Measurements from ENCODE around the gene FSIP2. TPM values are rescaled to one million over a fixed set of nuclear protein-coding genes. Genes with fewer than 3 reads are reported as not detected.

Gene FSIP2
- total and polyA plus RNA-seq, 2 of the 13 experiments (the other 11 are each of a cell fraction or from before 2014, with no cell fraction given): 0.01 to 0.07 TPM

DNA sequence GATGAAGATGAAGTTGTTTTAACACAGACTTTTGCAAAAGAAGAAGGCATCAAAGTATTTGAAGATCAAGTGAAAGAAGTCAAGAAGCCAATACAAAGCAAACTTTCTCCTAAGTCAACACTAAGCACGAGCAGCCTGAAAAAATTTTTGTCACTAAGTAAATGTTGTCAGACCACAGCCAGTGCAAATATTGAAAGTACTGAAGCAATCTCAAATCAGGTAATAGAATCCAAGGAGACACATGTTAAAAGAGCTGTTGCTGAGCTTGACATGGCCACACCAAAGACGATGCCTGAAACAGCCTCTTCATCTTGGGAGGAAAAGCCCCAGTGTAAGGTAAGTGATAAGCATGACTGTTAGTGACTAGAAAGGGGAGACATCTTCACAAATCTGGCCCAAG lies 75.1 kb downstream of the FSIP2 start (continued):
- no peak for TF ChIP-seq ZFP36L1 (CRISPR knock-in tag; IDR thresholded peaks at IDR 0.05)
- TF ChIP-seq POGZ (CRISPR knock-in tag; IDR thresholded peaks at IDR 0.05): peak; percentile 77
- peak; percentile 47; the same call in 1 of the 2 replicates for TF ChIP-seq CCDC6 (CRISPR knock-in tag; IDR thresholded peaks at IDR 0.05)
- no peak for TF ChIP-seq LCORL (IDR thresholded peaks at IDR 0.05)
- peak; percentile 68; the same call in 1 of the 2 replicates for TF ChIP-seq LCORL (CRISPR knock-in tag; IDR thresholded peaks at IDR 0.05)
- TF ChIP-seq ZNF24 (IDR thresholded peaks at IDR 0.05): 0 out of 2 replicates have a peak, but pooled peaks have one; percentile 18
- TF ChIP-seq NR2F2 (IDR thresholded peaks at IDR 0.05; ENCODE audit: borderline replicate concordance, low read depth): peak; percentile 82
- peak; percentile 91 for TF ChIP-seq SMAD3 (CRISPR knock-in tag; IDR thresholded peaks at IDR 0.05)
- peak; percentile 97 for TF ChIP-seq GATAD2A (CRISPR knock-in tag; IDR thresholded peaks at IDR 0.05)
- TF ChIP-seq ZFY (CRISPR knock-in tag; IDR thresholded peaks at IDR 0.05): no peak
- TF ChIP-seq, protein P1, sequence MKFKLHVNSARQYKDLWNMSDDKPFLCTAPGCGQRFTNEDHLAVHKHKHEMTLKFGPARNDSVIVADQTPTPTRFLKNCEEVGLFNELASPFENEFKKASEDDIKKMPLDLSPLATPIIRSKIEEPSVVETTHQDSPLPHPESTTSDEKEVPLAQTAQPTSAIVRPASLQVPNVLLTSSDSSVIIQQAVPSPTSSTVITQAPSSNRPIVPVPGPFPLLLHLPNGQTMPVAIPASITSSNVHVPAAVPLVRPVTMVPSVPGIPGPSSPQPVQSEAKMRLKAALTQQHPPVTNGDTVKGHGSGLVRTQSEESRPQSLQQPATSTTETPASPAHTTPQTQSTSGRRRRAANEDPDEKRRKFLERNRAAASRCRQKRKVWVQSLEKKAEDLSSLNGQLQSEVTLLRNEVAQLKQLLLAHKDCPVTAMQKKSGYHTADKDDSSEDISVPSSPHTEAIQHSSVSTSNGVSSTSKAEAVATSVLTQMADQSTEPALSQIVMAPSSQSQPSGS (CRISPR knock-in tag; IDR thresholded peaks at IDR 0.05): peak; percentile 89
- TF ChIP-seq ZNF326 (CRISPR knock-in tag; IDR thresholded peaks at IDR 0.05; ENCODE audit: borderline replicate concordance): no peak
- TF ChIP-seq, protein P2, sequence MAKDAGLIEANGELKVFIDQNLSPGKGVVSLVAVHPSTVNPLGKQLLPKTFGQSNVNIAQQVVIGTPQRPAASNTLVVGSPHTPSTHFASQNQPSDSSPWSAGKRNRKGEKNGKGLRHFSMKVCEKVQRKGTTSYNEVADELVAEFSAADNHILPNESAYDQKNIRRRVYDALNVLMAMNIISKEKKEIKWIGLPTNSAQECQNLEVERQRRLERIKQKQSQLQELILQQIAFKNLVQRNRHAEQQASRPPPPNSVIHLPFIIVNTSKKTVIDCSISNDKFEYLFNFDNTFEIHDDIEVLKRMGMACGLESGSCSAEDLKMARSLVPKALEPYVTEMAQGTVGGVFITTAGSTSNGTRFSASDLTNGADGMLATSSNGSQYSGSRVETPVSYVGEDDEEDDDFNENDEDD (CRISPR knock-in tag; IDR thresholded peaks at IDR 0.05; ENCODE audit: borderline replicate concordance): peak; percentile 52; the same call in 1 of the 2 replicates
- peak; percentile 85 for TF ChIP-seq DPF2 (CRISPR knock-in tag; IDR thresholded peaks at IDR 0.05; ENCODE audit: borderline replicate concordance, low read depth)
- 0 out of 2 replicates have a peak, but pooled peaks have one; percentile 42 for TF ChIP-seq IKZF5 (CRISPR knock-in tag; IDR thresholded peaks at IDR 0.05)
- peak; percentile 74 for TF ChIP-seq IRF2 (CRISPR knock-in tag; IDR thresholded peaks at IDR 0.05)
- peak; percentile 98 for TF ChIP-seq FOXJ3 (CRISPR knock-in tag; IDR thresholded peaks at IDR 0.05; ENCODE audit: borderline replicate concordance)
- TF ChIP-seq TBX2 (CRISPR knock-in tag; IDR thresholded peaks at IDR 0.05; ENCODE audit: borderline replicate concordance): 0 out of 2 replicates have a peak, but pooled peaks have one; percentile 35
- TF ChIP-seq TBL1XR1 (IDR thresholded peaks at IDR 0.05; ENCODE audit: borderline replicate concordance, low read length, partially characterized antibody): peak; percentile 83
- peak; percentile 57; the same call in 1 of the 2 replicates for TF ChIP-seq ZNF792 (CRISPR knock-in tag; IDR thresholded peaks at IDR 0.05)
- peak; percentile 57; the same call in 1 of the 2 replicates for TF ChIP-seq ELF3 (CRISPR knock-in tag; IDR thresholded peaks at IDR 0.05)
- 0 out of 2 replicates have a peak, but pooled peaks have one; percentile 46 for TF ChIP-seq ZNF670 (CRISPR knock-in tag; IDR thresholded peaks at IDR 0.05; ENCODE audit: borderline replicate concordance)
- no peak for TF ChIP-seq ZNF790 (CRISPR knock-in tag; IDR thresholded peaks at IDR 0.05; ENCODE audit: borderline replicate concordance)
- peak; percentile 49; the same call in 1 of the 2 replicates for TF ChIP-seq ZSCAN31 (CRISPR knock-in tag; IDR thresholded peaks at IDR 0.05; ENCODE audit: low read depth)
- TF ChIP-seq SMYD3 (CRISPR knock-in tag; IDR thresholded peaks at IDR 0.05): 0 out of 2 replicates have a peak, but pooled peaks have one; percentile 25
- TF ChIP-seq, protein P3, sequence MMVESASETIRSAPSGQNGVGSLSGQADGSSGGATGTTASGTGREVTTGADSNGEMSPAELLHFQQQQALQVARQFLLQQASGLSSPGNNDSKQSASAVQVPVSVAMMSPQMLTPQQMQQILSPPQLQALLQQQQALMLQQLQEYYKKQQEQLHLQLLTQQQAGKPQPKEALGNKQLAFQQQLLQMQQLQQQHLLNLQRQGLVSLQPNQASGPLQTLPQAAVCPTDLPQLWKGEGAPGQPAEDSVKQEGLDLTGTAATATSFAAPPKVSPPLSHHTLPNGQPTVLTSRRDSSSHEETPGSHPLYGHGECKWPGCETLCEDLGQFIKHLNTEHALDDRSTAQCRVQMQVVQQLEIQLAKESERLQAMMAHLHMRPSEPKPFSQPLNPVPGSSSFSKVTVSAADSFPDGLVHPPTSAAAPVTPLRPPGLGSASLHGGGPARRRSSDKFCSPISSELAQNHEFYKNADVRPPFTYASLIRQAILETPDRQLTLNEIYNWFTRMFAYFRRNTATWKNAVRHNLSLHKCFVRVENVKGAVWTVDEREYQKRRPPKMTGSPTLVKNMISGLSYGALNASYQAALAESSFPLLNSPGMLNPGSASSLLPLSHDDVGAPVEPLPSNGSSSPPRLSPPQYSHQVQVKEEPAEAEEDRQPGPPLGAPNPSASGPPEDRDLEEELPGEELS (CRISPR knock-in tag; IDR thresholded peaks at IDR 0.05): peak; percentile 76
- no peak for TF ChIP-seq SNAPC2 (CRISPR knock-in tag; IDR thresholded peaks at IDR 0.05)
